Activated CD4-positive, CD25-positive, alpha-beta regulatory T cell treated with anti-CD3 and anti-CD28 coated beads, Interleukin-2, amount 50 U/mL, for 16 hours (primary cell): ENCODE measurements around the gene ALS2CL.

ENCODE experiments used
- DNase-seq: peaks from one replicate; pipeline ENCODE4 v3.0.0-alpha.2; 2020; ENCODE audit warnings: low read depth, low spot score

Gene ALS2CL

DNA sequence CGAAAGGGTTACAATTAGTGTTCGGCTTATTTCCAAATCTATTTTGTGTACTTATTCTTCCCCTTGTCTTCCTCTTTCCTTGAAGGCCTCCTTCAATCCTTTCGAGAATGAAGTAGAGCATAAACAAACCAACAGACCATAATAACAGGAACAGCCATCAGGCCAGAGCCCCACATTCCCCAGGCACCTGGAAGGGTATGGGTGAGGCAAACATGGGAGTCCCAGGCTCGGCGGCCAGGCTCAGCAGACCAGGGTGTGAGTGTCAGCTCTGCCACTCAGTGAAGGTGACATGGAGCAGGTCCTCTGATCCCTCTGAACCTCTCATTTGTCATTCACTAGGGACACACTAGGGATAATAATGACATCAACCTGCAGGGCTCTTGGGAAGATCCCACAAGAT, 13.8 kb downstream of the ALS2CL start:
- no peak for DNase-seq

- no peak for DNase-seq
Measured at GRCh38 chr3:46678280-46678679, 15.2 kb downstream of the ALS2CL start.

- no peak for DNase-seq
Measured at GRCh38 chr3:46677411-46677726, 16.1 kb downstream of the ALS2CL start.

DNA sequence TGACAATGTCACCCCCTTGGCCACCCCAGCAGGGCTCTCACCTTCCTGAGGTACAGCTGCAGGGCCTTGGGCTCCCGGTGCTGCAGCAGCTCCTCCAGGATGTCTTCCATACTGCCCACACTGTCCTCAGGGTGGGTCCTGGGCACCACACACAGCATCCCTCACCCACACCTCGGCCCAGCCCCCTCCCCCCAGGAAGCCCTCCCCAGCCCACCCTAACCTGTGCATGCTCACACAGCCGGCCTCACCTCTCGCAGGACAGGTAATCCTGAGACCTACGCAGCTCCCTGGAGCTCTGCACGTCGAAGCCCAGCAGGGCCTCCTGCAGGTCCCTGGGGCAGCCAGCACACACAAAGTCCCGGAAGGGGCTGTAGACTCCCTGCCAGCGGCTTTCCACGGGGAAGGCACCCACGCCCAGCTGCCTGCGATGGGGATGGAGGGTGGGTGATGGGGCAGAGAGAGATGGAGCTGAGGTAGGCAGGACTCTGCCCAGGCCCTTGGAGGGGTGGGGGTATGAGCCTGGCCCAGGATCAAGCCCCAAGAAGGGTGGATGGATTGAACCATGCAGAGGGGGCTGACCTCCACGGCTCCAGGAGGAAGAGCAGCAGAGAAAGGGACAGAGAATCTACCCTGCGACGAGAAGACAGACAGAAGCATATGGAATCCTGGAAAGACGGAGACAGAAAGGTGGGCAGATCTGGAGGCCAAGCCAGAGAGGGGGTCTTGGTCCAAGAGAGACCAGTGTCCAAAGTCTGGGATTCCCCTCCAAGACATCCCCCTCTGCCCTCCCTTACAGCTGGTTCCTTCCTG, 16.7 kb downstream of the ALS2CL start:
- no peak for DNase-seq

DNA sequence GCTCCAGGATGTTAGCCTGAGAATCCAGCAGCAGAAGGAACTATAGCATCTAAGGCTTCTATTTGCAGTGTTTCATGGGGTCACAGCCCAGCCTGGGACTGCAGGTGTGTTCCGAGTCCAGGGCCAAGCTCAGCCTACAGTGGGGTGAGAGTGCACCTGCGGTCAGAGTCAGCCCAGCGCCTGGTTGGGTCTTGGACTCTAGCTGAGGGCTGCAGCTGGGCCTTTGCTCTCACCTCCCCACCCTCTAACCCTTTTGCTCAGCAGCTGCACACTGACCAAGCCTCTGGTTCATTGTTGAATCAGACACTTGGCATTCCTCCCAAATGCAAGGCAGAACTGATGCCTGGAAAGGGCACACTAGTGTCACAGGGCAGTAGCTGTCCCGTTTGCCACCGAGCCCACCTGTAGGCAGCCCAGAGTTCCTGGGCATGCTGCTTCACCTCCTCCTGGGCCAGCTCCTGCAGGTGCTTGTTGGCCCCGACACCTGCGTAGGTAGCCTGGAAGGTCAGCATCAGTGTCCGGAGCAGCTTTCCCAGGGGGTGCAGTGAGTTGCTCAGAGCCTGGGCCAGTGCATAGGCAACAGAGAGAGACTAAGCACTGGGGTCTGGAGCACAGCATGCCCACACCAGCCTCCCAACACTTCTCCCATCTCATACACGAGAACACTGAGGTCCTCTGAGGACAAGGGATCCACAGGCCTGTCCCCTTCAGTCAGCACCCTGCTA, 17.5 kb downstream of the ALS2CL start:
- no peak for DNase-seq

DNA sequence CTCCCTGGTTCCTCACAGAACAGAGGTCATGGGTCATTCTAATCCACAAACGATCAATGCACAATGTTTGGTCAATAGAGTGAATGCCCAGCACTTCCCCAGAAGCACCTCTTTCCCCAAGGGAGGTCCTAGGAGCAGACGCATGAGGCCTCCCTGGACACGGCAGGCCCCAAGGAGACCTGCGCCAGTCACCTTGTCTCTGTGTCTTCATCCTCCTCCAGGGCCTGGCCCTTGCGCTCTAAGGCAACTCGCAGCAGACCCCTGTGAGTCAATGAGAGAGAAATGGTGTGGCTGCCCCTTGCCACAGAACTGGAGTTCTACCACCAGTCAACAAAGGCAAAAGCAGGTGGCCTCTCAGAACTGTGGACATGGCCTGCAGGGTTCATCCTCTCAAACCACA, 18.1 kb downstream of the ALS2CL start:
- no peak for DNase-seq

- DNase-seq, result no peak
Measured at GRCh38 chr3:46674031-46674845, 19.2 kb downstream of the ALS2CL start.

- DNase-seq, result no peak
Measured at GRCh38 chr3:46673151-46674030, 20.1 kb downstream of the ALS2CL start.

GRCh38 chr3:46672349-46672695, 21.2 kb downstream of the ALS2CL start:
- no peak for DNase-seq

DNA sequence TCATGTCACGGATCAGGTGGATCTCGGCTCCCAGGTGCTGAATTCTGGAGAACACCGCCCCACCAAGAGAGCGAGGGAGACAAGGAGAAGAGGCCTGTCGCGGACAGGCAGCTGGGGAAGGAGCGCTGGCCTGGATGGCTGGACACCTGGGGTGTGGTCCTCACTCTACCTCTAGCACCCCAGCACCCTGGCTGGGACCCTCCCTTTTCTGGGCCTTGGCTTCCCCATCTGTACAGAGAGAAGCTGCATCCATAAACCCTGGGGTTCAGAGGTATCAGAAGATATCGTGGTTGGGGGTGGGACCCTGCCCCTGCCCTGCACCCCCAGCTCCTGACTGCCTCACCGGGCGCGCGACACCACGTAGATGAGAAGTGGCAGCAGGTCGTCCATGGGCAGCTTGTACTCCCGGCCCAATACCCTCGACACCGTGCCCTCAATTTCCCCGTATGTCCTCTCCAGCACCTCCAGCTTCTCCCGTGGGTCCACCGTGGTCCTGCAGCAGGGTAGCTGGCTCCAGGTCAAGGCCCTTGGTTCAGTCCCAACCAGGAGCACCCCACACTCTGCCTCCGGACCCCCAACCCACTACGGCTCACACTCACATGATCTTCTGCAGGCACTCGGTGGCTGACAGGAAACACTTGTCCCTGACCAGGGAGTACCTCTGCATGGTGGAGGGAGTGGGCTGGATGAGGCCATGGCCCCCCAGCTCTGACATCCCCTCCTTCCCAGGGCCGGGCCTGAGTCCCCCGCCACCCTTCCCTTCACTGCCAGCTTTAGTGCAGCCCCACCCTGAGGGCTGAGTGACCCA, 21.7 kb downstream of the ALS2CL start:
- no peak for DNase-seq

DNA sequence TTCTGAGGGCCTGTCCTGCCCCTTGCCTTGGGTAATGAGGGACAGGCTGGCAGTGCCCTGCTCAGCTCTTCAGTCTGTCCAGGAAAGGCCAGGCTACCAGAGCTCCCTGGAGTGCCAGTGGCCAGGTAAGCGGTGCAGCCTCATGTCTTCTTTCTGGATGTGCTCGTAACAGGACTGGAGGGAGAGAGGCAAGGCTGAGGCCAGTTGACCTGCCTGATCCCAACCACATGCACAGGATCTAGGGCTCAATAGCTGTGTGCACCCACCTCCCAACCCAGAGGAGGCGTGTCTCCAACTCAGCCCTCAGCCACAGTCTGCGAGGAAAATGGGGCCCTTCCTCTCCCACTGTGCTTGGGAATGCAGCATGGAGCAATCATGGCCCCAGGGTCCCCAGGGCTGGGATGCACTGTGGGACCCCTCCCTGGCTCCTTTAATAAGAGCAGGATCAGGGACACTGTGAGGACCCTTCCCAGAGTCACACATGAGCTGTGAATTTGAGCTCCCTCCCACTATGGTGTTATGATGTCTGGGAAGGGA, 22.5 kb downstream of the ALS2CL start:
- no peak for DNase-seq

DNA sequence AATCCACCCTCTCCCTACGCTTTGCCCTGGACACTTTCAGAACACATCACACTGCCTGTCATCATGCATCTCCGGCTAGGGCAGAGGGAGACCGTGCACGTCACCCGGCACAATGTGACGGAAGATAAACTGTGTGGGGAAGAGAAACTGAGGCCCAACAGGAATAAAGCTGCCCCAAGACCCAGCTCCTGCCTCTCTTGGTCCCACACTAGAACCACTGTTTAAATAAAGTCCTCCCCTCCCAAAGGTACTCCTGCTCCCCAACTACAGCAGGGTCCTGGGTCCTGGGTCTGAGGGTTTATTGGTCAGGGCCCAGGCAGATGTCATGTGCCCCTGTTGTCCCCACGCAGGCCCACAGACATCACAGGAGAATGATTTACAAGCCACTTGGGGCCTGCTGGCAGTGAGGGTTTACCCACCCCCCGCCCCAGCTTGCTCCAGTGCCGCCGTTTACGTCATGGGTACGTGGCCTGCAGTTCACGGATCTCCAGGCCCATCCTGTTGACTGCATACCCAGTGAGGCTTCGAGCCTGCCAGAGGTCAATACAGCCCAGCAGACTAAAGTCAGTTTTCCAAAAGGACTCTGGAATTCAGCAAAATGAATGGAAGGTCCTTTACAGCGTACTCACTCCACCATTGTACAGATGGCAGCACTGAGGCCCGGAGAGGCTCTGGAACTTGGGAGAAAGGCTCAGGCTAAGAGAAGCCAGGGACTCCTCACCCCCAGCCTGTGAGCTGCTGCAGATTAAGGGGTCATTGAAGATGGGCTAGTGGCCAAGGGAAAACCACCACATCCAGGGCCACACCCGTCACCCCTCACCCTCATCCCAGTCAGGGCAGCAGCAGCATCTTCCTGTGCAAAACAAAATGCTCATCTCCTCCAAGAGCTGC, 23.2 kb downstream of the ALS2CL start:
- DNase-seq, result no peak

- no peak for DNase-seq
Measured at GRCh38 chr3:46669191-46669999, 24.1 kb downstream of the ALS2CL start.

- no peak for DNase-seq
Measured at GRCh38 chr3:46668591-46668990, 24.9 kb downstream of the ALS2CL start.

DNA sequence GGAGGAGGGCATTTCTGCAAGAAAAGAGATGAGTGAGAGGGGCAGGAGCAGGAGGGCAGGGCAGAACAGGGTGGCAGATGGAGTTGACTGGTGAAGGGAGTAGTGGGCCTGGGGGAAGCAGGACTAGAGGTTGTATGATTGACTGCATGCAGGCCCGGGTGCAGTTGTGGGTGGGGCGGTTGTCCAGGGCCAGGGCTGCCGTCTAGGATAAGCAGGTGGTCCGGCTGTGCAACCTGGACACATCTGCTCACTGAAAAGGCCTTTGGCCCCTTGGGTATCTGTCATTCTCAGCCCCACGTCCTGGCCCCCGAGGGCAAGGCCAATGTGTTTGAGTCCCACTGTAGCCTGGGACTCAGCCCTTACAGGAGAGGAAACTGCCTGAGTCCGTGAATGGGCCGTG, 25.4 kb downstream of the ALS2CL start:
- no peak for DNase-seq

GRCh38 chr3:46667657-46668056, 25.8 kb downstream of the ALS2CL start:
- DNase-seq, result no peak

- DNase-seq, result no peak
Measured at GRCh38 chr3:46667061-46667621, 26.3 kb downstream of the ALS2CL start.

DNA sequence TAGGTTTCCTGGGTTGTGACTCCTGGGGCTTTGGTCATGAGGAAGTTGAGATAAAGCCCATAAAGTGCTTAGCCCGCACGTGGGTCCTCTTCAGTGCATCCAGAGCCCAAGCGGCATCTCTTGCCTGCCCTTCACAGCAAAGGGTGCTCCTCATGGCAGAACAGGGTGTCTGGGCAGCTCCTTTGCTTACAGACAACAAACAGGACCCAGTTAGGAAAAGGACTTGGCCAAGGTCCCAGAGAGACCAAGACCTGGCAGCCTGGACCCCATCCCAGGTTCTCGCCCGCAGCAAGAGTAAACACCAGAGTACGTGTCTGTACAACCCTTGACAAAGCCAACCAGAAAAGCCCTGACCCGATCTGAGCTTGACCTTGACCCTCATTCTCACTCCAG, 27.0 kb downstream of the ALS2CL start:
- no peak for DNase-seq
